Stomach (tissue), 4 donors: ENCODE data around the gene CEL.

Experiments
- CTCF ChIP-seq, 7 experiments: fragments of 450-650 bp in 4 of 7; fragments of 200-600 bp in 3 of 7; sonication (generic) in 3 of 7; IDR thresholded peaks; one replicate each; pipeline ENCODE4 v1.5.1; 2016 to 2019; ENCODE audit warnings: antibody characterized with exemption in 7 of 7, control low read depth in 2 of 7, mild to moderate bottlenecking in 1 of 7
- EP300 ChIP-seq: sonication (generic); formaldehyde crosslinking; IDR thresholded peaks from one replicate; pipeline ENCODE4 v1.6.1; 2017; ENCODE audit warnings: antibody characterized with exemption
- POLR2A ChIP-seq, 4 donors: fragments of 450-650 bp; IDR thresholded peaks; one replicate each; pipeline ENCODE4 v1.6.1; 2016; ENCODE audit warnings: antibody characterized with exemption in 4 of 4, control low read depth in 2 of 4, mild to moderate bottlenecking in 1 of 4, moderate library complexity in 1 of 4
- POLR2AphosphoS5 ChIP-seq, 3 donors: sonication (generic); formaldehyde crosslinking; IDR thresholded peaks; one replicate each; pipeline ENCODE4 v1.6.1; 2016; ENCODE audit warnings: antibody characterized with exemption in 3 of 3

DNA sequence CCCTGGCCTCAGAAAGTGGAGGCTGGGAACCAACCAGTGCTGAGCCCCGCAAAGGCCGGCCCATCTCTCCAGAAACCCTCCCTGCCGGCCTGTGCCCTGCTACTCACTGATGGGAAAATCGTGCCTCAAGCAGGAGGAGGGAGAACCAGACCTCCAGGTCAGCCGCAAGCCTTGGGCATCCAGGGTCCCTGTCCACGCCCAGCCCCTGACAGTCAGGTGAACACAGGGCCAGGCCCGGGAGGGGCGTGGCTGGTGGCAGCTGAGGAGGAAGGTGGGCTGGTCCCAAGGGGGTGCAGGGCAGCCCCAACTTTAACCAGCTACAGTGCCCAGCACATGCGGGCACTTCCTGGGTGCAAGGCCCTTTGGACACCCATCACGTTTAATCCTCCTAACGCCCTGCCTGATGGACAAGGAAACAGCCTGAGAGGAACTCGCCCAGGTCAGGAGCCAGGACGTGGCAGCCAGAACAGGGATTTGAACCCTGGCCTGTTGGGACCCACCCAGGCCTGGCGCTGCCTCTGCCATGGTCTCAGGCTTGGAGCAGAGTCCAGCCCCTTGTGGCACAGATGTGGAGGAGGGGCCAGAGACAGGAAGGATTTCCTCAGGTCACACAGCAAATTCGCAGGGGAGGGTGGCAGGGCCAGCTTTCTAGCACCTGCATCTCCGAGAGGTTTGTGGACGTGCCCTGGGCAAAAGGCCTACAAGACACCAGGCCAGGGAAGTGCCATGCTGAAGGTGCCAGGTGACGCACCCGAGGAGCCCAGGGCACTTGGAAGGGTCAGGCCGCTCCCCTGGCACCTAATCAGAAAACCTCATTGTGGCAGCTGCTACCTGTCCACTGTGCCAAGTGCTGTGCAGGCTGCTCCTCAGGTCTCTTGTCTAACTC lies 54.8 kb downstream of the CEL start:
- TF ChIP-seq CTCF (IDR thresholded peaks at IDR 0.05) (no peak), EP300 (no peak), POLR2A (IDR thresholded peaks at IDR 0.05) (no peak), POLR2AphosphoS5 (IDR thresholded peaks at IDR 0.05) (no peak)
